Prostate gland (tissue), 2 donors: ENCODE measurements around the gene AMN.

ENCODE experiments used
- POLR2A ChIP-seq: fragments of 450-650 bp; IDR thresholded peaks from one replicate; pipeline ENCODE4 v1.6.1; 2016; ENCODE audit warnings: antibody characterized with exemption, mild to moderate bottlenecking
- TF ChIP-seq, protein P1 (sequence below), 4 experiments: fragments of 200-600 bp in 2 of 4; fragments of 450-650 bp in 2 of 4; sonication (generic) in 2 of 4; IDR thresholded peaks; 1 replicate in 3 of 4; 2 replicates in 1 of 4; pipeline ENCODE4 v1.5.1; 2016 to 2019; ENCODE audit warnings: antibody characterized with exemption in 4 of 4, mild to moderate bottlenecking in 2 of 4, moderate library complexity in 2 of 4

DNA sequence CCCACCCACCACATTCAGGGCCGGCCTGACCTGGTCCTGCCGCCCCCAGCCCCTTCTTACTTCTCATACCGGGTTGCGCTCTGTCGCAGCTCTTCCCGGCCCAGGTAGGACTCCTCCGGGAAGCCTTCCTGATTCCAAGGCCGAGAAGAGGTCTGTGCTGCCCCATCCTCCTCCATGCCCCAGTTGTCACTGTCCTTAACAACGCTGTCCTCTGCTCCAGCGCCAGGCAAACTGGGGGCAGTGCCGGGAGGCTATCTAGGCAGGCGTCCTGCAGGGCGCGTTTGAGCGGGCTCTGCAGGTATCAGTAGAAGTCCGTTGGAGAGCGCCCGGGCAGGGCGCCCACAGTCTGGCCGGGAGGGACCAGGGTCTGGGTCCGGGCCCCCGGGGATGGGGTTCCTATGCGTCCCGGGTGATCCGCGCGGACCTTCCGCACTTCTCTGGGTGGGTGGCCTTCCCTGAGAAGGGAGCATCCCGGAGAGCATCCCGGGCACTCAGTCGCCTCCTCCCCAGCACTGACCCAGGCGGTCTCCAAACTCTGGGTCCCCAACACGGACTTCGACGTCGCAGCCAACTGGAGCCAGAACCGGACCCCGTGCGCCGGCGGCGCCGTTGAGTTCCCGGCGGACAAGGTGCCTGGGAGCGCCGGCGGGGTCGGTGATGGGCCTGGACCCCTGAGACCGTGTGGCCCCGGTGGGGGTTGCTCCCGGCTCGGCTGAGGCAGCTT is 900 bp downstream of the AMN start:
- TF ChIP-seq, protein P1, sequence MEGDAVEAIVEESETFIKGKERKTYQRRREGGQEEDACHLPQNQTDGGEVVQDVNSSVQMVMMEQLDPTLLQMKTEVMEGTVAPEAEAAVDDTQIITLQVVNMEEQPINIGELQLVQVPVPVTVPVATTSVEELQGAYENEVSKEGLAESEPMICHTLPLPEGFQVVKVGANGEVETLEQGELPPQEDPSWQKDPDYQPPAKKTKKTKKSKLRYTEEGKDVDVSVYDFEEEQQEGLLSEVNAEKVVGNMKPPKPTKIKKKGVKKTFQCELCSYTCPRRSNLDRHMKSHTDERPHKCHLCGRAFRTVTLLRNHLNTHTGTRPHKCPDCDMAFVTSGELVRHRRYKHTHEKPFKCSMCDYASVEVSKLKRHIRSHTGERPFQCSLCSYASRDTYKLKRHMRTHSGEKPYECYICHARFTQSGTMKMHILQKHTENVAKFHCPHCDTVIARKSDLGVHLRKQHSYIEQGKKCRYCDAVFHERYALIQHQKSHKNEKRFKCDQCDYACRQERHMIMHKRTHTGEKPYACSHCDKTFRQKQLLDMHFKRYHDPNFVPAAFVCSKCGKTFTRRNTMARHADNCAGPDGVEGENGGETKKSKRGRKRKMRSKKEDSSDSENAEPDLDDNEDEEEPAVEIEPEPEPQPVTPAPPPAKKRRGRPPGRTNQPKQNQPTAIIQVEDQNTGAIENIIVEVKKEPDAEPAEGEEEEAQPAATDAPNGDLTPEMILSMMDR (IDR thresholded peaks at IDR 0.05) = no peak
- no peak for TF ChIP-seq POLR2A
